ENCODE data around the gene HERC3.

HERC3 gene

GRCh38 chr4:88591787-88592599 lies at the start of gene HERC3:
TSS of gene HERC3 (plus strand) at chr4:88592480. CDS start at chr4:88605824, 13,344 bp downstream.
- DNase-seq (ENCODE audit: low read depth), result peak; percentile 87

GRCh38 chr4:88549815-88550214 lies 42.5 kb upstream of the HERC3 start:
- no peak for DNase-seq (ENCODE audit: low read depth)

- no peak for DNase-seq (ENCODE audit: low read depth)
Measured at GRCh38 chr4:88567591-88567990, 24.7 kb upstream of the HERC3 start.

- DNase-seq (ENCODE audit: low read depth), result no peak
Measured at GRCh38 chr4:88570001-88570400, 22.3 kb upstream of the HERC3 start.

- no peak for DNase-seq (ENCODE audit: low read depth)
Measured at GRCh38 chr4:88573276-88573980, 18.9 kb upstream of the HERC3 start.

- no peak for DNase-seq (ENCODE audit: low read depth)
Measured at GRCh38 chr4:88573995-88574394, 18.3 kb upstream of the HERC3 start.

GRCh38 chr4:88575186-88575585 lies 17.1 kb upstream of the HERC3 start:
- no peak for DNase-seq (ENCODE audit: low read depth)

GRCh38 chr4:88582493-88582892 lies 9.8 kb upstream of the HERC3 start:
- peak; percentile 22 for DNase-seq (ENCODE audit: low read depth)

- DNase-seq (ENCODE audit: low read depth), result no peak
Measured at GRCh38 chr4:88583631-88584470, 8.4 kb upstream of the HERC3 start.

- DNase-seq (ENCODE audit: low read depth), result no peak
Measured at GRCh38 chr4:88584471-88584900, 7.8 kb upstream of the HERC3 start.

- DNase-seq (ENCODE audit: low read depth), result peak; percentile 15
Measured at GRCh38 chr4:88585917-88586316, 6.4 kb upstream of the HERC3 start.

GRCh38 chr4:88587306-88587705 lies 5.0 kb upstream of the HERC3 start:
- no peak for DNase-seq (ENCODE audit: low read depth)

- DNase-seq (ENCODE audit: low read depth), result peak; percentile 84
Measured at GRCh38 chr4:88592600-88593448, 544 bp downstream of the HERC3 start.

GRCh38 chr4:88597970-88598660 lies 5.8 kb downstream of the HERC3 start:
- no peak for DNase-seq (ENCODE audit: low read depth)

GRCh38 chr4:88599298-88599697 lies 7.0 kb downstream of the HERC3 start:
- DNase-seq (ENCODE audit: low read depth), result peak; percentile 85

GRCh38 chr4:88599714-88600113 lies 7.4 kb downstream of the HERC3 start:
- DNase-seq (ENCODE audit: low read depth), result no peak

- DNase-seq (ENCODE audit: low read depth), result peak; percentile 97
Measured at GRCh38 chr4:88600176-88600838, 8.0 kb downstream of the HERC3 start.

- no peak for DNase-seq (ENCODE audit: low read depth)
Measured at GRCh38 chr4:88604978-88605678, 12.8 kb downstream of the HERC3 start.

- no peak for DNase-seq (ENCODE audit: low read depth)
Measured at GRCh38 chr4:88605736-88606135, 13.5 kb downstream of the HERC3 start.

GRCh38 chr4:88606832-88607231 lies 14.6 kb downstream of the HERC3 start:
- no peak for DNase-seq (ENCODE audit: low read depth)

Measured in iris pigment epithelial cell (primary cell).